Activated naive CD8-positive, alpha-beta T cell (primary cell): ENCODE data around the gene PRKCD.

ENCODE experiments used
- H3K27ac Mint-ChIP-seq: one replicate; pipeline ENCODE4 v1.8.0; 2021; ENCODE audit warnings: mixed read lengths
- H3K27me3 Mint-ChIP-seq: one replicate; pipeline ENCODE4 v1.8.0; 2021; ENCODE audit warnings: mixed read lengths
- H3K36me3 Mint-ChIP-seq: one replicate; pipeline ENCODE4 v1.8.0; 2021; ENCODE audit warnings: mixed read lengths
- H3K4me1 Mint-ChIP-seq: one replicate; pipeline ENCODE4 v1.8.0; 2021; ENCODE audit warnings: low read depth, mixed read lengths
- H3K4me3 Mint-ChIP-seq: one replicate; pipeline ENCODE4 v1.8.0; 2021; ENCODE audit warnings: mild to moderate bottlenecking, mixed read lengths
- H3K9me3 Mint-ChIP-seq: one replicate; pipeline ENCODE4 v1.8.0; 2021; ENCODE audit warnings: low read depth, mixed read lengths

The PRKCD gene

GRCh38 chr3:53183514-53183913 lies 22.5 kb downstream of the PRKCD start:
- Mint-ChIP-seq H3K36me3 (peaks cover 3% of the 10 kb centered on the region), H3K4me3 (no peak overlapping the region), H3K4me1 (no peaks in the 10 kb centered on the region), H3K27ac (no peak overlapping the region), H3K9me3 (no peaks in the 10 kb centered on the region), H3K27me3 (no peaks in the 10 kb centered on the region)

- H3K4me3 Mint-ChIP-seq, result no peak overlapping the region
- no peaks in the 10 kb centered on the region for H3K4me1 Mint-ChIP-seq
- H3K9me3 Mint-ChIP-seq, result no peaks in the 10 kb centered on the region
- no peak overlapping the region for H3K27ac Mint-ChIP-seq
- H3K27me3 Mint-ChIP-seq, result no peaks in the 10 kb centered on the region
- no peaks in the 10 kb centered on the region for H3K36me3 Mint-ChIP-seq
These were observed 23.7 kb downstream of the PRKCD start for GRCh38 chr3:53184701-53185100.

GRCh38 chr3:53185761-53186465 lies 24.9 kb downstream of the PRKCD start:
- Mint-ChIP-seq H3K27ac (no peak overlapping the region), H3K9me3 (no peaks in the 10 kb centered on the region), H3K4me3 (no peak overlapping the region), H3K4me1 (no peaks in the 10 kb centered on the region), H3K27me3 (no peaks in the 10 kb centered on the region), H3K36me3 (peaks cover 5% of the 10 kb centered on the region)

- Mint-ChIP-seq H3K36me3 (peaks cover 5% of the 10 kb centered on the region), H3K27ac (no peak overlapping the region), H3K4me1 (no peaks in the 10 kb centered on the region), H3K4me3 (no peak overlapping the region), H3K9me3 (no peaks in the 10 kb centered on the region), H3K27me3 (no peaks in the 10 kb centered on the region)
These were observed 25.7 kb downstream of the PRKCD start for GRCh38 chr3:53186726-53187125.

GRCh38 chr3:53187430-53187829 lies 26.4 kb downstream of the PRKCD start:
- no peaks in the 10 kb centered on the region for H3K4me1 Mint-ChIP-seq
- H3K27ac Mint-ChIP-seq, result no peak overlapping the region
- no peaks in the 10 kb centered on the region for H3K27me3 Mint-ChIP-seq
- peaks cover 5% of the 10 kb centered on the region for H3K36me3 Mint-ChIP-seq
- H3K4me3 Mint-ChIP-seq, result no peak overlapping the region
- H3K9me3 Mint-ChIP-seq, result no peaks in the 10 kb centered on the region

GRCh38 chr3:53188136-53188685 lies 27.2 kb downstream of the PRKCD start:
- H3K9me3 Mint-ChIP-seq, result no peaks in the 10 kb centered on the region
- no peaks in the 10 kb centered on the region for H3K27me3 Mint-ChIP-seq
- H3K27ac Mint-ChIP-seq, result no peak overlapping the region
- peaks cover 5% of the 10 kb centered on the region for H3K36me3 Mint-ChIP-seq
- no peaks in the 10 kb centered on the region for H3K4me1 Mint-ChIP-seq
- H3K4me3 Mint-ChIP-seq, result no peak overlapping the region

GRCh38 chr3:53188720-53189119 lies 27.7 kb downstream of the PRKCD start:
- no peaks in the 10 kb centered on the region for H3K4me1 Mint-ChIP-seq
- H3K27ac Mint-ChIP-seq, result no peak overlapping the region
- no peak overlapping the region for H3K4me3 Mint-ChIP-seq
- H3K27me3 Mint-ChIP-seq, result no peaks in the 10 kb centered on the region
- H3K36me3 Mint-ChIP-seq, result peaks cover 5% of the 10 kb centered on the region
- no peaks in the 10 kb centered on the region for H3K9me3 Mint-ChIP-seq

GRCh38 chr3:53189276-53189675 lies 28.3 kb downstream of the PRKCD start:
- H3K4me1 Mint-ChIP-seq, result no peaks in the 10 kb centered on the region
- H3K4me3 Mint-ChIP-seq, result no peak overlapping the region
- H3K27ac Mint-ChIP-seq, result no peak overlapping the region
- H3K9me3 Mint-ChIP-seq, result no peaks in the 10 kb centered on the region
- no peaks in the 10 kb centered on the region for H3K27me3 Mint-ChIP-seq
- H3K36me3 Mint-ChIP-seq, result peaks cover 5% of the 10 kb centered on the region

- Mint-ChIP-seq H3K4me3 (no peak overlapping the region), H3K9me3 (no peaks in the 10 kb centered on the region), H3K4me1 (peaks cover 1% of the 10 kb centered on the region), H3K27ac (no peak overlapping the region), H3K36me3 (peaks cover 5% of the 10 kb centered on the region), H3K27me3 (no peaks in the 10 kb centered on the region)
These were observed 29.6 kb downstream of the PRKCD start for GRCh38 chr3:53190659-53191058.

- Mint-ChIP-seq H3K27ac (no peak overlapping the region), H3K27me3 (no peaks in the 10 kb centered on the region), H3K4me3 (no peak overlapping the region), H3K4me1 (peaks cover 1% of the 10 kb centered on the region), H3K36me3 (peaks cover 5% of the 10 kb centered on the region), H3K9me3 (no peaks in the 10 kb centered on the region)
These were observed 30.9 kb downstream of the PRKCD start for GRCh38 chr3:53191836-53192480.

GRCh38 chr3:53192608-53193007 lies 31.6 kb downstream of the PRKCD start:
- H3K4me1 Mint-ChIP-seq, result peaks cover 1% of the 10 kb centered on the region

GRCh38 chr3:53193466-53194209 lies 32.6 kb downstream of the PRKCD start:
- H3K4me3 Mint-ChIP-seq, result no peak overlapping the region
- peaks cover 1% of the 10 kb centered on the region for H3K4me1 Mint-ChIP-seq
- H3K9me3 Mint-ChIP-seq, result no peaks in the 10 kb centered on the region
- no peaks in the 10 kb centered on the region for H3K27me3 Mint-ChIP-seq
- no peak overlapping the region for H3K27ac Mint-ChIP-seq
- H3K36me3 Mint-ChIP-seq, result peaks cover 5% of the 10 kb centered on the region

More at GRCh38 chr3:53192608-53193007, 31.6 kb downstream of the PRKCD start:
- H3K27ac Mint-ChIP-seq, result no peak overlapping the region
- H3K36me3 Mint-ChIP-seq, result peaks cover 5% of the 10 kb centered on the region
- H3K27me3 Mint-ChIP-seq, result no peaks in the 10 kb centered on the region
- H3K9me3 Mint-ChIP-seq, result no peaks in the 10 kb centered on the region
- no peak overlapping the region for H3K4me3 Mint-ChIP-seq

- H3K4me1 Mint-ChIP-seq, result peaks cover 1% of the 10 kb centered on the region
- no peaks in the 10 kb centered on the region for H3K9me3 Mint-ChIP-seq
- peaks cover 5% of the 10 kb centered on the region for H3K36me3 Mint-ChIP-seq
- H3K27ac Mint-ChIP-seq, result no peak overlapping the region
- H3K4me3 Mint-ChIP-seq, result no peak overlapping the region
- no peaks in the 10 kb centered on the region for H3K27me3 Mint-ChIP-seq
These were observed 33.4 kb downstream of the PRKCD start for GRCh38 chr3:53194210-53195065.

GRCh38 chr3:53195066-53195450 lies 34.0 kb downstream of the PRKCD start:
- H3K27ac Mint-ChIP-seq, result no peak overlapping the region
- peaks cover 2% of the 10 kb centered on the region for H3K36me3 Mint-ChIP-seq
- H3K4me3 Mint-ChIP-seq, result no peak overlapping the region

More at GRCh38 chr3:53195066-53195450, 34.0 kb downstream of the PRKCD start:
- H3K27me3 Mint-ChIP-seq, result no peaks in the 10 kb centered on the region
- H3K4me1 Mint-ChIP-seq, result peaks cover 1% of the 10 kb centered on the region
- no peaks in the 10 kb centered on the region for H3K9me3 Mint-ChIP-seq
